GM12878 (cell line): ENCODE results near the gene SMARCA4. TPM values are rescaled to one million over a fixed set of nuclear protein-coding genes. Genes with fewer than 3 reads are reported as not detected.
A peak's percentile ranks its signal among the peaks of the same experiment; 100 is the strongest.

Experiments
- ATAC-seq: fragments of 200-7000 bp; cut with Tn5 transposase; 3 replicates; pipeline ENCODE4 v1.9.1; 2020; ENCODE audit warnings: mild to moderate bottlenecking, moderate library complexity
- BruUV-seq: library from RNA; stranded (reverse); fragments of 400-500 nt; replicated peaks from 2 replicates; lab custom pipeline; 2021; lab: Mats Ljungman, UMichigan
- CTCF ChIA-PET: fragments of 300-600 bp; sonication (Branson Sonifier 250); formaldehyde crosslinking; extraction: SDS; loops from one replicate; lab custom pipeline; 2021; ENCODE audit warnings: inconsistent platforms; lab: Yijun Ruan, JAX
- POLR2A ChIA-PET: fragments of 350-600 bp; formaldehyde crosslinking; extraction: SDS; loops from one replicate; lab custom pipeline; 2021; ENCODE audit warnings: inconsistent platforms; lab: Charles Lee
- RAD21 ChIA-PET: fragments of 300-600 bp; sonication (Branson Sonifier 250); formaldehyde crosslinking; loops from one replicate; lab custom pipeline; 2023; ENCODE audit warnings: antibody characterized with exemption; ENCODE audit not compliant: unreplicated experiment; lab: Charles Lee
- SMC1A ChIA-PET: fragments of 300-600 bp; sonication (Branson Sonifier 250); formaldehyde crosslinking; loops from one replicate; lab custom pipeline; 2023; ENCODE audit not compliant: unreplicated experiment, uncharacterized antibody; lab: Charles Lee
- DNase-seq: peaks from one replicate; pipeline ENCODE4 v3.0.0-alpha.2; 2011; ENCODE audit warnings: low read depth, low spot score
- FAIRE-seq: peaks from 3 replicates; lab custom pipeline; 2011; peaks lifted over from hg19 to GRCh38; lab: Jason Lieb, UNC
- H2AFZ ChIP-seq: 2 replicates; pipeline ENCODE4 v1.6.0; 2011; ENCODE audit warnings: low read depth, low read length, control low read depth; ENCODE audit not compliant: control insufficient read depth
- H3K27ac ChIP-seq: 2 replicates; pipeline ENCODE4 v1.5.1; 2011; ENCODE audit warnings: control low read depth; ENCODE audit not compliant: control insufficient read depth, insufficient read depth
- H3K27me3 ChIP-seq, 2 experiments: replicated peaks in 1 of 2; 2 replicates each; pipeline versions ENCODE4 v1.6.0 to v1.6.1; 2011; ENCODE audit warnings: low read length in 1 of 2; ENCODE audit not compliant: control insufficient read depth in 2 of 2, insufficient read depth in 2 of 2
- H3K36me3 ChIP-seq, 2 experiments: 2 replicates each; pipeline ENCODE4 v1.5.1; 2011; ENCODE audit warnings: low read length in 1 of 2; ENCODE audit not compliant: control insufficient read depth in 2 of 2, insufficient read depth in 2 of 2
- H3K4me1 ChIP-seq: 2 replicates; pipeline ENCODE4 v1.6.1; 2011; ENCODE audit warnings: mild to moderate bottlenecking, low read length, moderate library complexity, mixed read lengths; ENCODE audit not compliant: control insufficient read depth, insufficient read depth
- H3K4me2 ChIP-seq: 2 replicates; pipeline ENCODE4 v1.6.0; 2011; ENCODE audit warnings: control low read depth; ENCODE audit not compliant: control insufficient read depth, insufficient read depth
- H3K4me3 ChIP-seq: fragments of 200-600 bp; sonication (generic); 2 replicates; pipeline ENCODE4 v1.5.1; 2016
- H3K79me2 ChIP-seq: 2 replicates; pipeline ENCODE4 v1.6.0; 2011; ENCODE audit warnings: low read length; ENCODE audit not compliant: control insufficient read depth, insufficient read depth
- H3K9ac ChIP-seq: 2 replicates; pipeline ENCODE4 v1.8.0; 2011; ENCODE audit warnings: low read length, control low read depth, mixed read lengths; ENCODE audit not compliant: control insufficient read depth, insufficient read depth
- H3K9me3 ChIP-seq: replicated peaks from 3 replicates; pipeline ENCODE4 v1.5.1; 2011; ENCODE audit warnings: mild to moderate bottlenecking, low read length; ENCODE audit not compliant: control insufficient read depth, insufficient read depth
- H4K20me1 ChIP-seq: 2 replicates; pipeline ENCODE4 v1.6.0; 2011; ENCODE audit not compliant: control insufficient read depth, insufficient read depth
- BACH1 ChIP-seq: fragments of 450-650 bp; IDR thresholded peaks from 2 replicates; pipeline ENCODE4 v1.6.1; 2017; ENCODE audit warnings: mild to moderate bottlenecking, borderline replicate concordance
- ESRRA ChIP-seq: IDR thresholded peaks from 2 replicates; pipeline ENCODE4 v1.6.1; 2012; ENCODE audit warnings: mild to moderate bottlenecking, low read length, improper control_type of control experiment
- IKZF2 ChIP-seq, 2 experiments: fragments of 450-650 bp; IDR thresholded peaks; 2 replicates each; pipeline ENCODE4 v1.6.1; 2017; ENCODE audit warnings: mild to moderate bottlenecking in 2 of 2, moderate library complexity in 2 of 2
- KLF5 ChIP-seq: fragments of 450-650 bp; IDR thresholded peaks from 2 replicates; pipeline ENCODE4 v1.6.1; 2014; ENCODE audit warnings: mild to moderate bottlenecking; ENCODE audit not compliant: partially characterized antibody
- NR2C2 ChIP-seq: IDR thresholded peaks from 2 replicates; pipeline ENCODE4 v1.6.1; 2011; ENCODE audit warnings: borderline replicate concordance, low read depth; ENCODE audit not compliant: control insufficient read depth, insufficient read length
- PML ChIP-seq: IDR thresholded peaks from 2 replicates; pipeline ENCODE4 v1.6.1; 2012; ENCODE audit warnings: low read length, inconsistent platforms
- POLR2A ChIP-seq: IDR thresholded peaks from 2 replicates; pipeline ENCODE4 v1.6.1; 2011; ENCODE audit warnings: low read depth, mild to moderate bottlenecking, low read length
- RAD21 ChIP-seq: IDR thresholded peaks from 2 replicates; pipeline ENCODE4 v1.6.1; 2011; ENCODE audit warnings: mild to moderate bottlenecking, low read depth, low read length, moderate library complexity; ENCODE audit not compliant: insufficient read depth
- SPI1 ChIP-seq: IDR thresholded peaks from 2 replicates; pipeline ENCODE4 v1.6.1; 2011; ENCODE audit warnings: low read depth, mild to moderate bottlenecking, low read length, moderate library complexity, borderline replicate concordance; ENCODE audit not compliant: insufficient read depth
- ZBED1 ChIP-seq: IDR thresholded peaks from 2 replicates; pipeline ENCODE4 v1.6.1; 2016; ENCODE audit warnings: borderline replicate concordance
- ZNF207 ChIP-seq: fragments of 450-650 bp; IDR thresholded peaks from 2 replicates; pipeline ENCODE4 v1.6.1; 2014; ENCODE audit warnings: antibody characterized with exemption, mild to moderate bottlenecking, borderline replicate concordance
- WGBS: methylation state at CpG from one replicate; pipeline ENCODE4 v1.1.6; 2016; ENCODE audit warnings: low lambda C conversion rate; ENCODE audit not compliant: insufficient replicate concordance, insufficient coverage; ENCODE audit errors: missing lambda C conversion rate; 5-methylcytosine and 5-hydroxymethylcytosine counted together
- in situ Hi-C: fragments of 300-500 bp; cut with MboI; formaldehyde crosslinking; loops from 9 replicates; pipeline ENCODE4 v1.14.3; 2018; ENCODE audit warnings: mixed read lengths
- intact Hi-C: fragments of 100-400 bp; cut with micrococcal nuclease; formaldehyde crosslinking; loops from one replicate; pipeline ENCODE4 v1.14.2; 2022; ENCODE audit not compliant: unreplicated experiment
- polyA plus RNA-seq, 11 experiments: library from polyadenylated mRNA; depleted of rRNA in 4 of 11; unstranded in 6 of 11; stranded (reverse) in 5 of 11; fragments of >200 nt; fragmentation: Nextera tagmentation in 4 of 11; fragmentation: Illumina TruSeq in 1 of 11; extraction: Ambion mirVana in 4 of 11; extraction: Trizol in 1 of 11; gene quantifications; 1 replicate in 1 of 11; 2 replicates in 10 of 11; pipeline versions ENCODE4 v1.2.1 to v1.2.3, GENCODE V29; 2011 to 2016; ENCODE audit warnings: inconsistent platforms in 2 of 11, missing spikeins in 2 of 11, low read depth in 1 of 11
- total RNA-seq, 4 experiments: library from RNA; depleted of rRNA in 3 of 4; stranded (reverse); fragments of >200 nt in 3 of 4; fragmentation: Illumina TruSeq in 1 of 4; extraction: Trizol in 1 of 4; gene quantifications; 2 replicates each; pipeline versions ENCODE4 v1.2.1 to v1.2.3, GENCODE V29; 2013 to 2021
- TF ChIP-seq, protein P1 (sequence below): IDR thresholded peaks from 2 replicates; pipeline ENCODE4 v1.6.1; 2011; ENCODE audit warnings: borderline replicate concordance, low read depth, mild to moderate bottlenecking, moderate library complexity, low read length; ENCODE audit not compliant: insufficient read depth, poor library complexity, severe bottlenecking

The SMARCA4 gene
- total and polyA plus RNA-seq, 10 of the 15 experiments (the other 5 are each of a cell fraction or from before 2014, with no cell fraction given): 22.4 to 175 (median 57.4) TPM

DNA sequence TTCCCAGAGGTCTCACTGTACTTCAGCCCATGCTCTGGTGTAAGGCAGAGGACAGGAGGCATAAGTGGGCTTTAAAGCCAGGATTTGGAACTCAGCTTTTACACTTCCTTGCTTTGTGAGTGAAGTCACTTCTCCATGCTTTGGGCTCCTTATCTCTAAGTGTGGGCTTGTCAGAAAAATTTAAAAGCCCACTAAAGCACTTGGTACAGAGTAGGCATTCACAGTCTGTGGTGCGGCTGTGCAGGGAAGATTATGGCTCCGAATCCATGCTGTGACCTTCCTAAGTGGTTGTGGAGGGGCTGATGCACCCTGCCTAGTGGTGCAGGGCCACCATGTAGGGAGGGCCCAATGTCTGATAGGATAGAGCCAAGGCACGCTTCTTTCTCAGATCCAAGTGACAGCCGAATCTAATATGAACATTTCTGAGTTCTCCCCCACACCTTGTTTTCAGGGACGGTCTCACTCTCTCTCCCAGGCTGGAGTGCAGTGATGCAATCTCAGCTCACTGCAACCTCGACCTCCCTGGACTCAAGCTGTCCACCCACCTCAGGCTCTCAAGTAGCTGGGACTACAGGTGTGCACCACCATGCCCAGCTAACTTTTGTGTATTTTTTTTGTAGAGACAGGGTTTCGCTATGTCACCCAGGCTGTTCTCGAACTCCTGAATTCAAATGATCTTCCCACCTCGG is 25.3 kb upstream of the SMARCA4 start:
- no peak for TF ChIP-seq POLR2A
- in situ Hi-C loops: no loop called here
- Histone ChIP-seq H3K4me1 (no peaks in the 10 kb centered on the region; the same call in 1 of the 2 replicates), H3K9me3 (no peaks in the 10 kb centered on the region), H4K20me1 (no peaks in the 10 kb centered on the region), H3K36me3 (no peaks in the 10 kb centered on the region; a peak in 1 of 4 replicates), H3K27ac (no peak overlapping the region), H3K9ac (no peak overlapping the region), H2AFZ (no peak overlapping the region), H3K79me2 (peaks cover under 1% of the 10 kb centered on the region), H3K4me3 (no peak overlapping the region), H3K4me2 (no peak overlapping the region), H3K27me3 (no peaks in the 10 kb centered on the region)
- BruUV-seq: no TSS peak
- intact Hi-C loops: loop anchor here (5.0 kb wide), 1 partner anchor 267 kb away; no protein-coding TSS in a partner anchor
- WGBS: 98% methylated on average over 9 of the region's 9 CpGs
- ChIA-PET RAD21 (interaction anchor here (1.4 to 2.9 kb wide), 9 partner anchors 26 to 190 kb away, joined by 3 to 18 read pairs (median 4); no protein-coding TSS in a partner anchor), POLR2A (interaction anchor here (0.6 to 1.5 kb wide), 4 partner anchors 19 to 64 kb away, joined by 3 to 7 read pairs (median 4); partner anchors contain the start of gene CARM1), SMC1A (interaction anchor here (0.7 to 2.2 kb wide), 4 partner anchors 56 to 111 kb away, joined by 3 to 9 read pairs (median 4); no protein-coding TSS in a partner anchor), CTCF (interaction anchor here (0.6 to 3.1 kb wide), 22 partner anchors 10 to 439 kb away, joined by 3 to 29 read pairs (median 6); partner anchors contain the start of gene SWSAP1)
- FAIRE-seq (no peak), ATAC-seq (no peak), DNase-seq (no peak)

DNA sequence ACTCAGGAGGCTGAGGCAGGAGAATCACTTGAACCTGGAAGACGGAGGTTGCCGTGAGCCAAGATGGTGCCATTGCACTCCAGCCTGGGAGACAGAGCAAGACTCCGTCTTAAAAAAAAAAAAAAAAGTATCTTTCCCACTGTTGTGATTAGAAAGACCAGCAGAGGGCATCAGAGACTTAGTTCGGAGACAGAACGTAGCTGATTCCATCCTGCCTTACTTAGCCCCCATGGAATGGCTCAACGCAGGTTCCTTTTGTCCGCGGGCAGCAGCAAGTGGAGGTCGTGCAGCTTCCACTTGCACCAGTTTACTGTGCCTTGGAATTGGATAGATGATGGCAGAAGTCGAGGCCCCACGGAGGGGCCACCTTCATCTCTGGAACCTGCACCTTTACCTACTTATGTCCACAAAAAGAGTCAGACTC is 24.2 kb upstream of the SMARCA4 start:
- Histone ChIP-seq H2AFZ (peak overlapping the region; percentile 72), H3K4me3 (no peak overlapping the region), H3K79me2 (no peaks in the 10 kb centered on the region; the same call in 1 of the 2 replicates), H3K9me3 (no peaks in the 10 kb centered on the region), H4K20me1 (no peaks in the 10 kb centered on the region), H3K4me1 (no peaks in the 10 kb centered on the region; the same call in 1 of the 2 replicates), H3K9ac (no peak overlapping the region), H3K27ac (no peak overlapping the region), H3K4me2 (peak overlapping the region; percentile 59; the same call in 1 of the 2 replicates), H3K36me3 (no peaks in the 10 kb centered on the region; a peak in 1 of 4 replicates), H3K27me3 (no peaks in the 10 kb centered on the region)
- SMC1A ChIA-PET: interaction anchor here (0.6 to 2.0 kb wide), 17 partner anchors 13 to 1761 kb away, joined by 3 to 12 read pairs (median 3); partner anchors contain the start of gene TMED1
- RAD21 ChIA-PET: interaction anchor here (0.7 to 2.9 kb wide), 22 partner anchors 8 to 438 kb away, joined by 3 to 18 read pairs (median 3); partner anchors contain the start of gene SWSAP1
- in situ Hi-C loops: no loop called here
- POLR2A ChIA-PET: interaction anchor here (0.7 to 1.5 kb wide), 7 partner anchors 18 to 342 kb away, joined by 3 to 5 read pairs (median 3); no protein-coding TSS in a partner anchor
- DNase-seq (peak; percentile 35), FAIRE-seq (peak; percentile 89), ATAC-seq (peak; percentile 90)
- intact Hi-C loops: loop anchor here (5.0 kb wide), 1 partner anchor 266 kb away; no protein-coding TSS in a partner anchor
- CTCF ChIA-PET: interaction anchor here (0.5 to 3.1 kb wide), 35 partner anchors 9 to 460 kb away, joined by 3 to 29 read pairs (median 5); partner anchors contain the start of gene SWSAP1
- BruUV-seq: no TSS peak
- 18% methylated on average over 11 of the region's 11 CpGs for WGBS
- TF ChIP-seq KLF5: no peak
- 0 out of 2 replicates have a peak, but pooled peaks have one; percentile 64 for TF ChIP-seq ZNF207
- TF ChIP-seq BACH1: no peak
- TF ChIP-seq, protein P1, sequence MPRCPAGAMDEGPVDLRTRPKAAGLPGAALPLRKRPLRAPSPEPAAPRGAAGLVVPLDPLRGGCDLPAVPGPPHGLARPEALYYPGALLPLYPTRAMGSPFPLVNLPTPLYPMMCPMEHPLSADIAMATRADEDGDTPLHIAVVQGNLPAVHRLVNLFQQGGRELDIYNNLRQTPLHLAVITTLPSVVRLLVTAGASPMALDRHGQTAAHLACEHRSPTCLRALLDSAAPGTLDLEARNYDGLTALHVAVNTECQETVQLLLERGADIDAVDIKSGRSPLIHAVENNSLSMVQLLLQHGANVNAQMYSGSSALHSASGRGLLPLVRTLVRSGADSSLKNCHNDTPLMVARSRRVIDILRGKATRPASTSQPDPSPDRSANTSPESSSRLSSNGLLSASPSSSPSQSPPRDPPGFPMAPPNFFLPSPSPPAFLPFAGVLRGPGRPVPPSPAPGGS: no peak
- no peak for TF ChIP-seq PML
- no peak for TF ChIP-seq ZBED1
- TF ChIP-seq RAD21: peak; percentile 82
- no peak for TF ChIP-seq NR2C2
- no peak for TF ChIP-seq ESRRA
- no peak for TF ChIP-seq IKZF2 (IDR thresholded peaks at IDR 0.05)
- TF ChIP-seq SPI1: no peak
